ENCODE data around the gene ALMS1.

DNA sequence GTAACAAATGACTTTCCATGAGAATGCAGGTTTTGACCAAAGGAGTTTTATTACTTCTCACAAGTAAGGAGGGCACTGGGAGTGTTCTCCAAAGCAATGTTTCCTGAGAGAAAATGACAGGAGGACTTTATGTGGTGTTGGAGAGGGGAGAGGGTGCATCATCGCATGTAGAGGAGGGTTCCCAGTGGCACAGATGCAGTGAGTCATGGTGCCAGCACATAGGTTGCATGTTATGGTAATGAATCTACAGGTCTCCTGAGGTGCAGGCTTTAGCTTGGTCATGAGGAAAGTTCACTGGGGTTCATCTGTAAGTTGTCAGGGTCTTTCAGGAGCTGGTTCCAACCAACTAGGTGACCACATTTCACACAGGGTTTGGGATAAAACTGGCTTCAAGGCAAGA is 226.2 kb downstream of the ALMS1 start:
- TF ChIP-seq TEAD4 (IDR thresholded peaks at IDR 0.05; ENCODE audit: low read depth, low read length) = no peak
- TF ChIP-seq, protein P1, sequence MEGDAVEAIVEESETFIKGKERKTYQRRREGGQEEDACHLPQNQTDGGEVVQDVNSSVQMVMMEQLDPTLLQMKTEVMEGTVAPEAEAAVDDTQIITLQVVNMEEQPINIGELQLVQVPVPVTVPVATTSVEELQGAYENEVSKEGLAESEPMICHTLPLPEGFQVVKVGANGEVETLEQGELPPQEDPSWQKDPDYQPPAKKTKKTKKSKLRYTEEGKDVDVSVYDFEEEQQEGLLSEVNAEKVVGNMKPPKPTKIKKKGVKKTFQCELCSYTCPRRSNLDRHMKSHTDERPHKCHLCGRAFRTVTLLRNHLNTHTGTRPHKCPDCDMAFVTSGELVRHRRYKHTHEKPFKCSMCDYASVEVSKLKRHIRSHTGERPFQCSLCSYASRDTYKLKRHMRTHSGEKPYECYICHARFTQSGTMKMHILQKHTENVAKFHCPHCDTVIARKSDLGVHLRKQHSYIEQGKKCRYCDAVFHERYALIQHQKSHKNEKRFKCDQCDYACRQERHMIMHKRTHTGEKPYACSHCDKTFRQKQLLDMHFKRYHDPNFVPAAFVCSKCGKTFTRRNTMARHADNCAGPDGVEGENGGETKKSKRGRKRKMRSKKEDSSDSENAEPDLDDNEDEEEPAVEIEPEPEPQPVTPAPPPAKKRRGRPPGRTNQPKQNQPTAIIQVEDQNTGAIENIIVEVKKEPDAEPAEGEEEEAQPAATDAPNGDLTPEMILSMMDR (IDR thresholded peaks at IDR 0.05; ENCODE audit: control extremely low read depth in 1 of 3, insufficient read depth in 1 of 3, low read depth in 1 of 3, low read length in 3 of 3) = no peak
- TF ChIP-seq RAD21 (IDR thresholded peaks at IDR 0.05 in 1 of 2, conservative IDR thresholded peaks at IDR 0.05 in 1 of 2; ENCODE audit: low read depth in 2 of 2, low read length in 2 of 2) = no peak
